A549 (cell line): ENCODE results near the gene WDR13. TPM values are rescaled to one million over a fixed set of nuclear protein-coding genes. Genes with fewer than 3 reads are reported as not detected.

Experiments used
- ATAC-seq, 2 experiments: fragments of 200-7000 bp in 1 of 2; fragments of >200 bp in 1 of 2; cut with Nextera tagmentation in 1 of 2; cut with Tn5 transposase in 1 of 2; 3 replicates each; pipeline versions ENCODE4 v1.8.0 to v1.9.1; 2018 to 2020; ENCODE audit warnings: mild to moderate bottlenecking in 1 of 2, moderate library complexity in 1 of 2
- CTCF ChIA-PET: fragments of 300-600 bp; sonication (Branson Sonifier 250); formaldehyde crosslinking; extraction: SDS; loops from one replicate; lab custom pipeline; 2021; ENCODE audit warnings: antibody characterized with exemption, inconsistent platforms; lab: Yijun Ruan, JAX
- POLR2A ChIA-PET: fragments of 350-600 bp; formaldehyde crosslinking; extraction: SDS; loops from one replicate; lab custom pipeline; 2021; ENCODE audit warnings: antibody characterized with exemption, inconsistent platforms; lab: Yijun Ruan, JAX
- DNase-seq, 2 experiments: peaks; one replicate each; pipeline versions ENCODE4 v3.0.0 to v3.0.0-alpha.2; 2011 to 2016; ENCODE audit warnings: low read depth in 1 of 2, low spot score in 1 of 2
- FAIRE-seq: peaks from 2 replicates; lab custom pipeline; 2011; peaks lifted over from hg19 to GRCh38; lab: Jason Lieb, UNC
- H3K27ac ChIP-seq, 2 experiments: fragments of >200 bp; sonication (Bioruptor Twin); formaldehyde crosslinking; 3 replicates each; pipeline ENCODE4 v1.5.1; 2016 to 2017
- H3K4me1 ChIP-seq: fragments of >200 bp; sonication (Bioruptor Twin); formaldehyde crosslinking; 3 replicates; pipeline ENCODE4 v1.6.1; 2016
- H3K4me2 ChIP-seq: fragments of >200 bp; sonication (Bioruptor Twin); formaldehyde crosslinking; 3 replicates; pipeline ENCODE4 v1.6.1; 2016
- H3K4me3 ChIP-seq: fragments of >200 bp; sonication (Bioruptor Twin); formaldehyde crosslinking; 3 replicates; pipeline ENCODE4 v1.5.1; 2016
- H3K9me3 ChIP-seq: fragments of >200 bp; sonication (Bioruptor Twin); formaldehyde crosslinking; 3 replicates; pipeline ENCODE4 v1.6.1; 2016
- CBX8 ChIP-seq: fragments of 200-600 bp; sonication (generic); IDR thresholded peaks from 2 replicates; pipeline ENCODE4 v1.6.1; 2016
- CHD2 ChIP-seq: fragments of 150-350 bp; IDR thresholded peaks from 2 replicates; pipeline ENCODE4 v1.6.1; 2014; ENCODE audit warnings: low read length; ENCODE audit not compliant: partially characterized antibody
- CHD4 ChIP-seq: fragments of 200-600 bp; sonication (generic); IDR thresholded peaks from 2 replicates; pipeline ENCODE4 v1.6.1; 2016; ENCODE audit warnings: antibody characterized with exemption, mild to moderate bottlenecking, borderline replicate concordance
- FOXS1 ChIP-seq: fragments of 250-450 bp; sonication (Bioruptor Pico); IDR thresholded peaks from 2 replicates; pipeline ENCODE4 v1.5.0; 2020; ENCODE audit warnings: mild to moderate bottlenecking, moderate library complexity
- HDAC2 ChIP-seq: fragments of 200-600 bp; sonication (generic); IDR thresholded peaks from 2 replicates; pipeline ENCODE4 v1.6.1; 2016
- HEYL ChIP-seq: fragments of 250-450 bp; sonication (Bioruptor Pico); IDR thresholded peaks from 2 replicates; pipeline ENCODE4 v1.8.0; 2021; ENCODE audit warnings: mild to moderate bottlenecking, moderate library complexity
- JUN ChIP-seq, 2 experiments: fragments of >200 bp; sonication (Bioruptor Twin); formaldehyde crosslinking; IDR thresholded peaks; 2 replicates in 1 of 2; 3 replicates in 1 of 2; pipeline ENCODE4 v1.6.1; 2016 to 2017
- JUNB ChIP-seq: fragments of >200 bp; sonication (Bioruptor Twin); formaldehyde crosslinking; IDR thresholded peaks from 2 replicates; pipeline ENCODE4 v1.6.1; 2016
- MAFK ChIP-seq: fragments of 450-650 bp; IDR thresholded peaks from 2 replicates; pipeline ENCODE4 v1.6.1; 2014; ENCODE audit not compliant: partially characterized antibody
- MYC ChIP-seq: IDR thresholded peaks from 2 replicates; pipeline ENCODE4 v1.6.1; 2012; ENCODE audit warnings: mild to moderate bottlenecking, inconsistent platforms, low read length, improper control_type of control experiment, borderline replicate concordance
- PHF8 ChIP-seq: fragments of 200-600 bp; sonication (generic); IDR thresholded peaks from 2 replicates; pipeline ENCODE4 v1.6.1; 2016; ENCODE audit warnings: low read depth, mild to moderate bottlenecking, antibody characterized with exemption, moderate library complexity, borderline replicate concordance
- RAD21 ChIP-seq, 2 experiments: fragments of >200 bp in 1 of 2; sonication (Bioruptor Twin) in 1 of 2; formaldehyde crosslinking in 1 of 2; IDR thresholded peaks in 1 of 2; conservative IDR thresholded peaks in 1 of 2; 2 replicates in 1 of 2; 3 replicates in 1 of 2; pipeline ENCODE4 v1.6.1; 2012 to 2018; ENCODE audit warnings: inconsistent platforms in 1 of 2
- RCOR1 ChIP-seq: fragments of 150-350 bp; IDR thresholded peaks from 2 replicates; pipeline ENCODE4 v1.6.1; 2014; ENCODE audit warnings: antibody characterized with exemption, low read length, low read depth
- SREBF2 ChIP-seq: fragments of 450-650 bp; IDR thresholded peaks from 2 replicates; pipeline ENCODE4 v1.6.1; 2014; ENCODE audit warnings: mild to moderate bottlenecking, moderate library complexity
- TFCP2L1 ChIP-seq: fragments of 250-450 bp; sonication (Bioruptor Pico); IDR thresholded peaks from 2 replicates; pipeline ENCODE4 v1.5.0; 2021; ENCODE audit warnings: mild to moderate bottlenecking
- ZC3H11A ChIP-seq: fragments of 450-650 bp; IDR thresholded peaks from 2 replicates; pipeline ENCODE4 v1.6.1; 2014; ENCODE audit warnings: antibody characterized with exemption, mild to moderate bottlenecking
- ZFP36 ChIP-seq: fragments of 450-650 bp; IDR thresholded peaks from 2 replicates; pipeline ENCODE4 v1.6.1; 2014; ENCODE audit warnings: borderline replicate concordance; ENCODE audit not compliant: partially characterized antibody
- ZNF302 ChIP-seq: fragments of 250-450 bp; sonication (Bioruptor Pico); IDR thresholded peaks from 2 replicates; pipeline ENCODE4 v1.9.0; 2021; ENCODE audit warnings: inconsistent platforms, mild to moderate bottlenecking, moderate library complexity
- WGBS: methylation state at CpG from one replicate; pipeline ENCODE4 v1.1.6; 2017; ENCODE audit errors: missing lambda C conversion rate; 5-methylcytosine and 5-hydroxymethylcytosine counted together
- polyA plus RNA-seq, 4 experiments: library from polyadenylated mRNA; depleted of rRNA in 3 of 4; stranded (reverse); fragments of >200 nt; fragmentation: RNase III in 1 of 4; extraction: RNeasy Plus Mini Kit Qiagen cat#74134 plus additional on column Dnase treatment in 1 of 4; gene quantifications; 2 replicates in 3 of 4; 3 replicates in 1 of 4; pipeline ENCODE4 v1.2.3, GENCODE V29; 2011 to 2017
- TF ChIP-seq, protein P1 (sequence below): IDR thresholded peaks from 2 replicates; pipeline ENCODE4 v1.6.1; 2012
- TF ChIP-seq, protein P2 (sequence below): fragments of 150-350 bp; IDR thresholded peaks from 2 replicates; pipeline ENCODE4 v1.6.1; 2014; ENCODE audit warnings: low read depth, mild to moderate bottlenecking, low read length
- TF ChIP-seq, protein P3 (sequence below): fragments of >200 bp; sonication (Bioruptor Twin); formaldehyde crosslinking; IDR thresholded peaks from 3 replicates; pipeline ENCODE4 v1.6.1; 2016
- TF ChIP-seq, protein P4 (sequence below): IDR thresholded peaks from 2 replicates; pipeline ENCODE4 v1.6.1; 2012

WDR13 gene
- polyA plus RNA-seq, 2 of the 4 experiments (the other 2 are of a cell fraction): 32.4 to 51.9 TPM

DNA sequence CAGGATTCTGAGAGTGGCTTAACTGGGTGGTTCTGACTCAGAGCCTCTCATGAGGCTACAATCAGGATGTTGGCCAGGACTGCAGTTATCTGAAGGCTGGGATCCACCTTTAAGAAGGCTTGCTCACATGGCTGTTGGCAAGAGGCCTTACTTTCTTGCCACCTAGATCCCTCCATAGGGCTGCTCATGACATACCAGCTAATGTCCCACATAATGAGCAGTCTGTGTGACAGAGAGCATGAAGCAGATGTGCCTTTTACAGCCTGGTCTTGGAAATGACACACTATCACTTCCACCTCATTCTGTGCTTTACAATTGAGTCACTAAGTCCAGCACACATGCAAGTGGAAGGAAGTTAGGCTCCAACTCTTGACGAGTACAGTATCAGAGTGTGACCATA, 27.3 kb upstream of the WDR13 start (continued):
- TF ChIP-seq FOXS1 (CRISPR knock-in tag) (no peak), HEYL (CRISPR knock-in tag) (no peak), RAD21 (conservative IDR thresholded peaks at IDR 0.05 in 1 of 2, IDR thresholded peaks at IDR 0.05 in 1 of 2) (no peak), JUN (IDR thresholded peaks at IDR 0.05) (no peak)
- TF ChIP-seq, protein P1, sequence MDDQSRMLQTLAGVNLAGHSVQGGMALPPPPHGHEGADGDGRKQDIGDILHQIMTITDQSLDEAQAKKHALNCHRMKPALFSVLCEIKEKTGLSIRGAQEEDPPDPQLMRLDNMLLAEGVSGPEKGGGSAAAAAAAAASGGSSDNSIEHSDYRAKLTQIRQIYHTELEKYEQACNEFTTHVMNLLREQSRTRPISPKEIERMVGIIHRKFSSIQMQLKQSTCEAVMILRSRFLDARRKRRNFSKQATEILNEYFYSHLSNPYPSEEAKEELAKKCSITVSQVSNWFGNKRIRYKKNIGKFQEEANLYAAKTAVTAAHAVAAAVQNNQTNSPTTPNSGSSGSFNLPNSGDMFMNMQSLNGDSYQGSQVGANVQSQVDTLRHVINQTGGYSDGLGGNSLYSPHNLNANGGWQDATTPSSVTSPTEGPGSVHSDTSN: no peak
- TF ChIP-seq, protein P2, sequence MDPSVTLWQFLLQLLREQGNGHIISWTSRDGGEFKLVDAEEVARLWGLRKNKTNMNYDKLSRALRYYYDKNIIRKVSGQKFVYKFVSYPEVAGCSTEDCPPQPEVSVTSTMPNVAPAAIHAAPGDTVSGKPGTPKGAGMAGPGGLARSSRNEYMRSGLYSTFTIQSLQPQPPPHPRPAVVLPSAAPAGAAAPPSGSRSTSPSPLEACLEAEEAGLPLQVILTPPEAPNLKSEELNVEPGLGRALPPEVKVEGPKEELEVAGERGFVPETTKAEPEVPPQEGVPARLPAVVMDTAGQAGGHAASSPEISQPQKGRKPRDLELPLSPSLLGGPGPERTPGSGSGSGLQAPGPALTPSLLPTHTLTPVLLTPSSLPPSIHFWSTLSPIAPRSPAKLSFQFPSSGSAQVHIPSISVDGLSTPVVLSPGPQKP: no peak

DNA sequence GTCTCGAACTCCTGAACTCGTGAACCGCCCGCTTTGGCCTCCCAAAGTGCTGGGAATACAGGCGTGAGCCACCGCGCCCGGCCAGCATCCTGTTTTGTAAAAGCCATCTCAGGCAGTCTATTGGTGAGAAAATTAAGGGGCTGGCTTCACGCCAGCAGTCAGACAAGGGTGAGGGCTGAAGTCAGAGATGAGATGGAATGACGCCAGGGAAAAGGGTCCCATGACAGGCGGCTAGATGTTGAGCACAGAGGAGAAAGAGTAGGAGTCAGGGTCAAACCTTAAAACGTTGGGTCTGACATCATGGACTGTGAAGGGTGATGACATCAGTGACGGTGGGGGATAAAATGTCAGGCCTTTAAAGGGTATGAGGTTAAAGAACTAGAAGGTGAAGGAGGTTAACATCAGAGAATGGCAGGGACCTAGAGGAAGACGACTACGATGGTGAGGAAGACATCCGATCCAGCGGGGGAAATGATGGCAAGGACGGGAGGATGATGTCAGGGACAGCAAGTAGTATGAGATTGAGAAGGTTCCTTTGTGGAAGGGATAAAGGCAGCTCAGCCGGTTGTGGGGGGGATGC, 23.5 kb upstream of the WDR13 start:
- Histone ChIP-seq H3K4me2 (peak overlapping the region; percentile 81), H3K27ac (peak overlapping the region; percentile 93 to 100), H3K4me1 (peaks cover 23% of the 10 kb centered on the region; the same call in 2 of the 3 replicates), H3K9me3 (no peaks in the 10 kb centered on the region), H3K4me3 (peak overlapping the region; percentile 75)
- WGBS: 25% methylated on average over 14 of the region's 19 CpGs
- peak; percentile 74 for FAIRE-seq
- CTCF ChIA-PET: no interaction called here
- POLR2A ChIA-PET: interaction anchor here (0.6 to 1.7 kb wide), 15 partner anchors 8 to 1340 kb away, joined by 3 to 14 read pairs (median 5); partner anchors contain the start of genes EBP, HDAC6 and TBC1D25
- peak in 1 of 2 experiments; percentile 56; a peak in 3 of 6 replicates for ATAC-seq
- TF ChIP-seq ZFP36 (no peak), TFCP2L1 (CRISPR knock-in tag) (no peak), MYC (no peak), PHF8 (no peak), CBX8 (no peak), HDAC2 (no peak), ZNF302 (CRISPR knock-in tag) (no peak), MAFK (no peak), SREBF2 (no peak), CHD2 (no peak), JUN (IDR thresholded peaks at IDR 0.05) (no peak), RAD21 (conservative IDR thresholded peaks at IDR 0.05 in 1 of 2, IDR thresholded peaks at IDR 0.05 in 1 of 2) (no peak), ZC3H11A (no peak), CHD4 (no peak), RCOR1 (no peak), JUNB (no peak)
- TF ChIP-seq, protein P2: no peak
- TF ChIP-seq, protein P3, sequence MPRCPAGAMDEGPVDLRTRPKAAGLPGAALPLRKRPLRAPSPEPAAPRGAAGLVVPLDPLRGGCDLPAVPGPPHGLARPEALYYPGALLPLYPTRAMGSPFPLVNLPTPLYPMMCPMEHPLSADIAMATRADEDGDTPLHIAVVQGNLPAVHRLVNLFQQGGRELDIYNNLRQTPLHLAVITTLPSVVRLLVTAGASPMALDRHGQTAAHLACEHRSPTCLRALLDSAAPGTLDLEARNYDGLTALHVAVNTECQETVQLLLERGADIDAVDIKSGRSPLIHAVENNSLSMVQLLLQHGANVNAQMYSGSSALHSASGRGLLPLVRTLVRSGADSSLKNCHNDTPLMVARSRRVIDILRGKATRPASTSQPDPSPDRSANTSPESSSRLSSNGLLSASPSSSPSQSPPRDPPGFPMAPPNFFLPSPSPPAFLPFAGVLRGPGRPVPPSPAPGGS: no peak
- TF ChIP-seq, protein P4, sequence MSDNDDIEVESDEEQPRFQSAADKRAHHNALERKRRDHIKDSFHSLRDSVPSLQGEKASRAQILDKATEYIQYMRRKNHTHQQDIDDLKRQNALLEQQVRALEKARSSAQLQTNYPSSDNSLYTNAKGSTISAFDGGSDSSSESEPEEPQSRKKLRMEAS: no peak
- peak in 1 of 2 experiments; percentile 22 for DNase-seq
